Activated CD4-positive, alpha-beta memory T cell treated with anti-CD3 and anti-CD28 coated beads, Interleukin-2, amount 10 ng/mL, durations not matched to agents 7 days and 5 days (primary cell): Measurements from ENCODE around the gene CD99. TPM values are rescaled to one million over a fixed set of nuclear protein-coding genes. Genes with fewer than 3 reads are reported as not detected.

Source experiments
- CTCF ChIA-PET: fragments of 350-600 bp; sonication (Branson Sonifier 250); formaldehyde crosslinking; loops from one replicate; lab custom pipeline; 2021; ENCODE audit warnings: antibody characterized with exemption, inconsistent platforms; lab: Charles Lee
- POLR2A ChIA-PET: fragments of 350-600 bp; sonication (Branson Sonifier 250); formaldehyde crosslinking; loops from one replicate; lab custom pipeline; 2021; ENCODE audit warnings: antibody characterized with exemption; lab: Charles Lee
- DNase-seq: peaks from one replicate; pipeline ENCODE4 v3.0.0-alpha.2; 2020
- H3K27ac Mint-ChIP-seq: one replicate; pipeline ENCODE4 v1.8.0; 2021; ENCODE audit warnings: mild to moderate bottlenecking, mixed read lengths
- H3K27me3 Mint-ChIP-seq: one replicate; pipeline ENCODE4 v1.8.0; 2021; ENCODE audit warnings: mixed read lengths
- H3K36me3 Mint-ChIP-seq: one replicate; pipeline ENCODE4 v1.8.0; 2021; ENCODE audit warnings: low read depth, mixed read lengths
- H3K4me1 Mint-ChIP-seq: one replicate; pipeline ENCODE4 v1.8.0; 2021; ENCODE audit warnings: mixed read lengths
- H3K4me3 Mint-ChIP-seq: one replicate; pipeline ENCODE4 v1.8.0; 2021; ENCODE audit warnings: mild to moderate bottlenecking, mixed read lengths
- H3K9me3 Mint-ChIP-seq: one replicate; pipeline ENCODE4 v1.8.0; 2021; ENCODE audit warnings: mixed read lengths
- total RNA-seq, 2 experiments: library from RNA; stranded (reverse); gene quantifications; one replicate each; pipeline ENCODE4 v1.2.3, GENCODE V29; 2021

Gene CD99
- total RNA-seq, 2 experiments from 2014 or later, result 389 to 410 TPM

DNA sequence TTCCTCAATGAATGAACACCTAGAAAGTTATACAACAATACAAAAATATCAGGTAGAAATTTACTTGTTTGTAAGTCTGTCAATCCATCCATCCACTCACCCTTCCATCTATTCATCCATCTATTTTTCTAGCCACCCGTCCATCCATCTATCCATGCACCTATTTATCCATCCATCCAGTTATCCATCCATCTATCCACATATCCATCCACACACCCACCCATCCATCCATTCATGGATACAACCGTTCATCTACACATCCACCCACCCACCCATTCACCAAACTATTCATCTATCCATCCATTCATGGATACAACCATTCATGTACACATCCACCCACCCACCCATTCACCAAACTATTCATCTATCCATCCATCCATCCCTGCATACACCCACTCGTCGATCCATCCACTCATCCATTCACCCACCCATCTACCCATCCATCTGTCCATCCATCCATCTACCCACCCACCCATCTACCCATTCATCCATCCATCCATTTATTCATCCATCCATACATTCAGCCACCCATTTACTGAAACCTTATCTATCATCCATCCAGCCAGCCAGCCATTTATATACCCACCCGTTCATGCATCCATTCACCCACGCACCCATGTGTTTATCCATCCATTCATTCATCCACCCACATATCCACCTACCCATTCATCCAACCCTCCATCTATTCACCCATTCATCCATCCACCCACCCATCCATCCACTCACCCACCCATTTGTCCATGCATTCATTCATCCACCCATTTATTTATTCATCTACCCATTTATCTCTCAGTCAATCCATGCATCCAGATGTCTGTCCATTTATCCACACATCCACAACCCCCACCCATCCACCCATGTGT, 10.4 kb upstream of the CD99 start:
- Mint-ChIP-seq H3K36me3 (no peaks in the 10 kb centered on the region), H3K27me3 (peaks cover 5% of the 10 kb centered on the region), H3K4me1 (no peaks in the 10 kb centered on the region), H3K27ac (no peak overlapping the region), H3K4me3 (no peak overlapping the region), H3K9me3 (peaks cover 3% of the 10 kb centered on the region)
- CTCF ChIA-PET, result no interaction called here
- POLR2A ChIA-PET, result no interaction called here
- DNase-seq, result no peak

DNA sequence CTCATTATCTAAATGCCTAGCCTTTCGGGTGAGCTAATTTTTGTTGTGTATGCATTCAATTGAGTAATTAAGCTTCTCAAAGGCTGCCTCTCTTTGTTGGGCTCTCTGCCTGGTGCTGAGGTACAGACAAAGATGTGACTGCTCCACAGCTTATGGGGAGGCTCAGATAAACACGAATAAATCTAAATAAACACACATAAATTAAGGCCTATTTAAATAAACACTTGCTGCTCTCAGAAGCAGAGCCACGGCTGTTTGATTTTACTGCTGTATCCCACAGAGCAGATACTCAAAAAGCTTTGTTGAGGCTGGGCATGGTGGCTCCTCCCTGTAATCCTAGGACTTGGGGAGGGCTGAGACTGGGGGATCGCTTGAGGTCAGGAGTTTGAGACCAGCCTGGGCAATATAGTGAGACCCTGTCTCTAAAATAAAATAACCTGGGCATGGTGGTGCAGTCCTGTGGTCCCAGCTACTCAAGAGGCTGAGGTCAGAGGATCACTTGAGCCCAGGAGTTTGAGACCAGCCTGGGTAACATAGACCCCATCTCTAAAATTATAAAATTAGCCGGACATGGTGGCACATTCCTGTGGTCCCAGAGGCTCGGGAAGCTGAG, 8.4 kb upstream of the CD99 start:
- no peaks in the 10 kb centered on the region for H3K4me1 Mint-ChIP-seq
- H3K4me3 Mint-ChIP-seq, result no peak overlapping the region
- ChIA-PET CTCF (no interaction called here), POLR2A (no interaction called here)
- H3K27ac Mint-ChIP-seq, result no peak overlapping the region
- H3K27me3 Mint-ChIP-seq, result peaks cover 5% of the 10 kb centered on the region
- H3K36me3 Mint-ChIP-seq, result no peaks in the 10 kb centered on the region
- H3K9me3 Mint-ChIP-seq, result peaks cover 3% of the 10 kb centered on the region
- DNase-seq, result no peak

DNA sequence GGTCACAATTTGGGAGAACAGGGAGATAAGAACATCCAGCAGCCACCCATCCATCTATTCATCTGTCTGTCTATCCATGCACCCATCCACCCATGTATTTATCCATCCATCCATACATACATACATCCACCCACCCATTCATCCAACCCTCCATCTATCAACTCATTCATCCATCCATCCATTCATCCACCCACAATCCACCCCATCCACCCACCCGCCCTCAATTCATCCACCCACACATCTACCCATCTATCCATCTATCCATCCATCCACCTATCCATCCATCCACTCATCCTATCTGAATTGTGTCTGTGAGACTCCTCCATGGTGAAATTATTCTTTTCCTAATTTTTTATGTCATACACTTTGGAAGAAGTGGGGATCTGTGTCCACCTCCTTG, 6.8 kb upstream of the CD99 start:
- H3K27ac Mint-ChIP-seq, result no peak overlapping the region
- CTCF ChIA-PET, result no interaction called here
- POLR2A ChIA-PET, result no interaction called here
- no peak for DNase-seq
- H3K27me3 Mint-ChIP-seq, result peaks cover 3% of the 10 kb centered on the region
- peaks cover 3% of the 10 kb centered on the region for H3K9me3 Mint-ChIP-seq
- no peaks in the 10 kb centered on the region for H3K36me3 Mint-ChIP-seq
- H3K4me3 Mint-ChIP-seq, result no peak overlapping the region
- H3K4me1 Mint-ChIP-seq, result no peaks in the 10 kb centered on the region

DNA sequence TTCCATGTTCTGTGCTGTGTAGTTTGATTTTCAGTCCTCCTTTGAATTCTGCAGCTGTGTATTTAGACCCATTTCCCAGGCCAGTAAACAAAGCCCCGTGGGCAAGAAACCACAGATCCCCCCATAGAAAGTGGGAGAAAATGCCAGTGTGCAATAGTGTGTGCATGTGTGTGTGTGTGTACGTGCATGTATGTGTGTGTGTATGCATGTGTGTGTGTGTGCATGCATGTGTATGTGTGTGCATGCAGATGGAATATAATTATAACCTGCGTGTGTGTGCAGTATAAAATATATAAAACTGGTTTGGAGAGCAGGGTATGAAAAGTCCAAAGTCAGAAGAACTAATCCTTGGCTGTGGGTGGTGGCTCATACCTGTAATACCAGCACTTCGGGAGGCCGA, 5.2 kb upstream of the CD99 start:
- ChIA-PET CTCF (no interaction called here), POLR2A (no interaction called here)
- no peak overlapping the region for H3K4me3 Mint-ChIP-seq
- DNase-seq, result no peak
- no peaks in the 10 kb centered on the region for H3K4me1 Mint-ChIP-seq
- H3K27me3 Mint-ChIP-seq, result peaks cover 3% of the 10 kb centered on the region
- H3K27ac Mint-ChIP-seq, result no peak overlapping the region
- H3K36me3 Mint-ChIP-seq, result no peaks in the 10 kb centered on the region
- peaks cover 3% of the 10 kb centered on the region for H3K9me3 Mint-ChIP-seq

DNA sequence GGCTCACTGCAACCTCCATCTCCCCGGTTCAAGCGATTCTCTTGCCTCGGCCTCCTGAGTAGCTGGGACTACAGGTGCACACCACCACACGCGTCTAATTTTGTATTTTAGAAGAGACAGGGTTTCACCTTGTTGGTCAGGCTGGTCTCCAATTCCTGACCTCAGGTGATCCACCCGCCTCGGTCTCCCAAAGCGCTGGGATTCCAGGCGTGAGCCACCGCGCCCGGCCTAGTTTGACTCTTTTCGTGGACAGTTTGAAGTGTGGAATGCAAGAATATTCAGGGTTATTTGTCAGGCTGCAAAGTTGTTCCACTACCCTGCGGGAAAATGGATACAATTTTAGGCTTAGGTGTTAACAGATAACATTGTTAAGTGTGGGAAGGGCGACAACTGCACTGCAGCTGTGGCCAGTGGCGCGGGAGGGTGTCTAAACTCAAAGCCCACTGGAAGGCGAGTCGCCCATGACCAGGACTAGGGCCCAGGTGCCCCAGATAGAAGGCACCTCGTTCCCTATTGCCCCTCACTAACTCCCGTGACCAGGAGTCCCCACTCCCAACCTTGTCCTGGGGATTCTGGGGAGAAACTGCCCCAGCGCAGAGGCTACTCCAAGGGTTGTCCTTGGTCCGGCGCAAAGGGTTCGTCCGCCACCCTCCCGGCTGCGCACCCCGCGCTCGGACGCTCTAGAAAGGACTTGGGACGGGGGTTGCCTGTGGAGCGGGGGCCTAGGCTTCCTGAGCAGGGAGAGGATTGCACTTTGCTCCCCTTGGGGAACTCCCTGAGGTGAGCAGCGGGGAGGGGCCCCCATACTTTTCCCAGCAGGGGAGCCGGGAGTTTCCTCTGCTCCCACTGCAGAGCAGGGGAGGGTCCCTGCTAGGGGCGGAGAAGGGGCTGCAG, 1.1 kb upstream of the CD99 start:
- Mint-ChIP-seq H3K27ac (no peak overlapping the region), H3K27me3 (peaks cover 3% of the 10 kb centered on the region), H3K9me3 (no peaks in the 10 kb centered on the region), H3K4me1 (peaks cover 21% of the 10 kb centered on the region), H3K36me3 (peaks cover 34% of the 10 kb centered on the region), H3K4me3 (peak overlapping the region; percentile 94)
- POLR2A ChIA-PET, result no interaction called here
- CTCF ChIA-PET, result no interaction called here
- no peak for DNase-seq

DNA sequence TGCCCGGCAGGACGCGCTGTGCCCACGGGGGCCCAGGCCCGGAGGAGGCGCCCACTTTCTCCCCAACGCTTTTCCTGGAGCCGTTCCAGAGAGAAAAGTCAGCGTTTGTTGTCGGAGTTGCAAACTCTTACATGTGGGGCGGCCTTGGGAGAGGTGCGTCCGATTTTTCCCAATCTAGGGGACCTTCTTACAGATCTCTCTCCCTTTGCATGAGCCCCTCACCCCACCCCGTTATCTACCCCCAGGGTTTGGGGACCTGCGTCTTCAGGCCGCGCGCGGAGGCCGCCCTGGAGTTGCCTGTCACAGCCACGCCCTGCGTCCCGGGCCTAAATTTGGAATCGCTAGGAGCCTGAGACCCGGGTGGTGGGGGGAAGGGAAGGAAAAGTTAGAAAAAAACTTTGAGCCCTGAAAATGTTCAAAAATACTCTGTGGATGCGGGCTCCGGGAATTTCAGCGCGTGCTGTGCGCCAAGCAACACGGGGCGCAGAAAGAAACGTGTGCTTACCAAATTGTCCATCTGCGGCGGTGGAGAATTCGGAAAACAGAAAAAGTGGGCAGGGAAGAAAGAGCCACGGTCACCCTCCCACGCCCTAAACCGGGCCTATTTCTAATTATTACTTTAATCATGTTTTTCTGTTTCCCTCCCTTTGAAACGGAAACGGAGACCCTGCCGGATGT, 587 bp downstream of the CD99 start:
- CTCF ChIA-PET, result no interaction called here
- Mint-ChIP-seq H3K27ac (peak overlapping the region; percentile 92), H3K36me3 (peaks cover 48% of the 10 kb centered on the region), H3K9me3 (no peaks in the 10 kb centered on the region), H3K4me1 (peaks cover 37% of the 10 kb centered on the region), H3K27me3 (peaks cover 3% of the 10 kb centered on the region), H3K4me3 (peak overlapping the region; percentile 94)
- DNase-seq, result peak; percentile 46
- POLR2A ChIA-PET, result no interaction called here

DNA sequence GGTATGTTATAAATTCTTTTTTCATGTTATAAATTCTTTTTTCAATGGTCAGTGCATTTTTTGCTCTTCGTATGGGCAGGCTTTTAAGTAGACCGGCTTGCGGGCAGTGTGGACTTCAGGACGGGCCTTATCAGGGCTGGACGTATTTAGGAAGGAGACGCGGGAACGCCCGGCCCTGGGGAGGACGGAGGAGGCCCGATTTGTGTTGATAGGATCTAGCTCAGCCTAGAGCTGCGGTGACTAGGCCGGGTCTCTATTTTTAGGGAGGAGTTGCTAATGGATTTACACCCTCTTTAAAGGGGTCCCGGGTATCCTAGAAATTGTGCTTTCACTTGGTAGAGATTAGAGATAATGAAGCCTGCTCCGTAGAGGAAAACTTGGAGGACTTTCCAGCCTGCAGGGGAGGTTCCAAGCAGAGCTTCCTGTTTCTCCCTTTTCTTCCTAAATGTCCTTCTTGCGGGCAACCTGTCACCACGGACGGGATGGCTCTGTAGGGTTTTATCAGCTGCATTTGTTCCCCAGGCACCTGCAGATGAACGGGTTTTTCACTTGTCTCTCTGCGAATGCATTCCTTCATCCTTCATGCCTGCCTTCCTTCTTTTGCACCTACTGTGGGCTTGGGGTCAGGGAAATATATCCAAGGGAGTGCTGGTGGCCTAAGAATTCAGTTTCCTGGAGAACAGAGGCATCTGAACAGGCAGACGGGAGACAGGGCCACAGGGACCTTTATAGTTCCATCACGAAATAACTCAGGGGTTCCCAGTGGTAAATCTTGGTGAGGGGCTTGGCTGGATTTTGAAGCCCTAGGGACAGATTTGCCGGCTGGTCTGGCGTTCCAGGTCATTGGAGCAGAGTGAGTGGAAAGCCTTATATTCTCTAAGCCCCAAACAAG, 1.4 kb downstream of the CD99 start:
- ChIA-PET CTCF (no interaction called here), POLR2A (no interaction called here)
- H3K9me3 Mint-ChIP-seq, result no peaks in the 10 kb centered on the region
- H3K4me1 Mint-ChIP-seq, result peaks cover 45% of the 10 kb centered on the region
- peaks cover 3% of the 10 kb centered on the region for H3K27me3 Mint-ChIP-seq
- peak; percentile 48 for DNase-seq
- peak overlapping the region; percentile 92 for H3K27ac Mint-ChIP-seq
- H3K4me3 Mint-ChIP-seq, result peak overlapping the region; percentile 94
- peaks cover 54% of the 10 kb centered on the region for H3K36me3 Mint-ChIP-seq

DNA sequence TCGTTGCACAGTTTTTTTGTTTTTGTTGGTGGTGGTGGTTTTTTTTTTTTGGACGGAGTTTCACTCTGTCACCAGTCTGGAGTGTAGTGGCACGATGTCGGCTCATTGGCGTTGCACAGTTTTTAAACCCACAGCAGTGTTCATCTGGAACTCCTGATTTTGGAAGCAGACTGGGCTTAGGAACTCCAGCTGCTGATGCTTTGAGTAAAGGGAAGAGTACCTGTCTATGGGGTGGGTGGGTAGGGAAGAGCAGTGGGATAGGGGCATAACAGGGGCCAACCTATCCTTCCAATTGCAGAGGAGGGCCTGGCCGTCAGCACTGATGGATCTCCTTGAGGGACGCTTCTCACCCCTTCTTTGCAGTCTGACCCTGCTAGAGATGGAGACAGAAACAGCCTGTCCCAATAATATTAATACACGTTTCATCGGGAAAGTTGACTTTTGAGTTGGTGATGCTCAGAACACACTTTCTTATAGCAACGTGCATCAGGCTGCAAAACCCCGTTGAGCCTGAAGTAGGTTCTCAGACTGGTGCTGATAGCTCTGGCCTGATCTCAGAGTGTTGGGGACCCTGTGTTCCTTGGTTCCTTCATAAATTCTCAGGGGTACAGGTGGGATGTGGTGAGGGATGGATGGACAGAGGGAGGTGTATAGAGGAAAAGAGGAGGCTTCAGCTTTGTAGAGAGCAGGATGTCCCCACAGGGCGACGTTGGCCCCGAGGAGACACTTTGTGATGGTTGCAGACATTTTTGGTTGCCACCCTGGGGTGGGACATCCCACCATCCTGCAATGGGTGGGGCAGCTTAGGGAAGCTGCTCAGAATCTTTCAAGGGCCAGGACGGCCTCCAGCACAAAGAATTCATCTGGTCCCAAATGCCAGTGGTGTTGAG, 2.3 kb downstream of the CD99 start:
- peaks cover 62% of the 10 kb centered on the region for H3K36me3 Mint-ChIP-seq

DNA sequence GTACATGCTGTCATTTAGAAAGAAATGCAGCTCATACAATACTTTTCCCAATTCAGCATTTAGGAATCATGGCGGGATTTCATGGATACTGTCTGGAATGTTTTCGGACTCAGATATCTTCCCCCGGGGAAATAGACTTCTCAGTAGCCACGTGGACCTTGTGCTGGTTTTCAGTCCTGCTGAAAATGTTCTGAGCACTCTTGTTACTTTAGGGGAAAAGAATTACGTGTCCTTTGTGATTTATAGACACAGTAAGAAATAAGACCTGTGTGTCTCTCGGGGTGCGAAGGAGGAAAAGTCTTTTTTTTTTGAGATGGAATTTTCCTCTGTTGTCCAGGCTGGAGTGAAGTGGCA, 3.8 kb downstream of the CD99 start:
- H3K36me3 Mint-ChIP-seq, result peaks cover 75% of the 10 kb centered on the region
- CTCF ChIA-PET, result no interaction called here
- H3K27me3 Mint-ChIP-seq, result no peaks in the 10 kb centered on the region
- H3K27ac Mint-ChIP-seq, result peak overlapping the region; percentile 92
- no peak for DNase-seq
- POLR2A ChIA-PET, result no interaction called here
- peaks cover 68% of the 10 kb centered on the region for H3K4me1 Mint-ChIP-seq
- H3K4me3 Mint-ChIP-seq, result peak overlapping the region; percentile 94
- no peaks in the 10 kb centered on the region for H3K9me3 Mint-ChIP-seq

More for the DNA sequence above, 2.3 kb downstream of the CD99 start:
- DNase-seq, result peak; percentile 35
- H3K9me3 Mint-ChIP-seq, result no peaks in the 10 kb centered on the region
- POLR2A ChIA-PET, result no interaction called here
- peak overlapping the region; percentile 92 for H3K27ac Mint-ChIP-seq
- H3K27me3 Mint-ChIP-seq, result no peaks in the 10 kb centered on the region
- peak overlapping the region; percentile 94 for H3K4me3 Mint-ChIP-seq
- peaks cover 54% of the 10 kb centered on the region for H3K4me1 Mint-ChIP-seq
- CTCF ChIA-PET, result no interaction called here

DNA sequence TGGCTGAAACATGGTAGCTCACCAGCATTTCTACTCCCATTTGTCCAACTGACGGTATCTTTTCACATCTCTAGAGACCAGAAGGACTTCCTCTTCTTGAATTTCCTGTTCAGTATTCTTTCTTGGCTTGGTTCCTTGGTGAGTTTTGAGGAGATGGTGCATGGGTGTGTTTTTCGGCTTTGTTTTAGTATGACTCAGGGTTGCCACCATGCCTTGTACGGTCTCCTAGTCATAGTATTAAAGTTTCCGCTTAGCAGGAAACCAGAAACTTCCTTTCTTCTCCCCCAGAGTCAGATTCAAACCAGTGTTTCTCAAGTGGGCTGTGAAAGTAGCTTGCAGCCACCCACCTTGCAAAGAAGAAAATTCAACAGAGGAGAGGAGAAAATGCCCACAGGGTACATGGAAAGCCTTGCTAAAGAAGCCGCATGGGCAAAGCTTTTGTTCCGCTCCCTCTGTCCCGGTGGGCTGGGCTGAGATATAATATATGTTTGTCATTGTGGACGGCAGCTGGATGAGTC, 5.7 kb downstream of the CD99 start:
- Mint-ChIP-seq H3K4me3 (peak overlapping the region; percentile 68), H3K9me3 (peaks cover 2% of the 10 kb centered on the region), H3K36me3 (peaks cover 92% of the 10 kb centered on the region), H3K27me3 (no peaks in the 10 kb centered on the region), H3K27ac (peak overlapping the region; percentile 92), H3K4me1 (peaks cover 86% of the 10 kb centered on the region)
- CTCF ChIA-PET, result no interaction called here
- POLR2A ChIA-PET, result no interaction called here
- DNase-seq, result peak; percentile 71

DNA sequence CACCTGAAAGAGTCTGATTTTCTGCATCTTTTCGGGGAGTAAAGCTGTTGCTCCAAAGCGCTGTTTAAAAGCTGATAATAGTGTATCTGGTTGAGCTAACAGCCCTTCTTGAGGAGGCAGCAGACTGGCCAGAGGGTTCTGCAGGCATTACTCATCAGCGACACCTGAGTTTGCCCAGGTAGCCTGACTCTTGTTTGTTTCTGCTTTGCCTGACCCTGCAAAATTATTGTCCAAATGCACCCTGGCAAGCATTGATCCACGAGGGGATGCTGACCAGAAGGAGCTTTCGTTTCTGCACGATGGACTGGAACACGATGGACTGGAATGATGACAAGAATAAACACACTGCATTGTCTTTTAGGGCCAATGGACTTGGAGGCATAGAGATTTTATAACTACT, 6.2 kb downstream of the CD99 start:
- ChIA-PET CTCF (no interaction called here), POLR2A (no interaction called here)
- Mint-ChIP-seq H3K4me1 (peaks cover 92% of the 10 kb centered on the region), H3K27ac (peak overlapping the region; percentile 92), H3K27me3 (no peaks in the 10 kb centered on the region), H3K4me3 (peak overlapping the region; percentile 68), H3K9me3 (peaks cover 2% of the 10 kb centered on the region), H3K36me3 (peaks cover 91% of the 10 kb centered on the region)
- DNase-seq, result no peak
